GM18517 (cell line): ENCODE results near the gene AZU1.

Source experiments
- ATAC-seq: cut with Tn5 transposase; IDR thresholded peaks from one replicate; pipeline ENCODE4 v1.9.1; 2021; ENCODE audit warnings: mild to moderate bottlenecking, moderate library complexity; ENCODE audit not compliant: unreplicated experiment

Gene AZU1

GRCh38 chr19:796692-797527 is 30.7 kb upstream of the AZU1 start, which contains the start of gene PTBP1:
Gene PTBP1 (plus strand): TSS chr19:797452. CDS start chr19:797498, 46 bp downstream.
- ATAC-seq = peak; percentile 83

- peak; percentile 9 for ATAC-seq
Observed at GRCh38 chr19:797528-798414, 29.9 kb upstream of the AZU1 start.

- ATAC-seq = no peak
Observed at GRCh38 chr19:798415-799075, 29.1 kb upstream of the AZU1 start.

- ATAC-seq = no peak
Observed at GRCh38 chr19:799076-799881, 28.4 kb upstream of the AZU1 start.

GRCh38 chr19:800360-801029 is 27.1 kb upstream of the AZU1 start:
- ATAC-seq = no peak

GRCh38 chr19:801030-801860 is 26.4 kb upstream of the AZU1 start:
- no peak for ATAC-seq

DNA sequence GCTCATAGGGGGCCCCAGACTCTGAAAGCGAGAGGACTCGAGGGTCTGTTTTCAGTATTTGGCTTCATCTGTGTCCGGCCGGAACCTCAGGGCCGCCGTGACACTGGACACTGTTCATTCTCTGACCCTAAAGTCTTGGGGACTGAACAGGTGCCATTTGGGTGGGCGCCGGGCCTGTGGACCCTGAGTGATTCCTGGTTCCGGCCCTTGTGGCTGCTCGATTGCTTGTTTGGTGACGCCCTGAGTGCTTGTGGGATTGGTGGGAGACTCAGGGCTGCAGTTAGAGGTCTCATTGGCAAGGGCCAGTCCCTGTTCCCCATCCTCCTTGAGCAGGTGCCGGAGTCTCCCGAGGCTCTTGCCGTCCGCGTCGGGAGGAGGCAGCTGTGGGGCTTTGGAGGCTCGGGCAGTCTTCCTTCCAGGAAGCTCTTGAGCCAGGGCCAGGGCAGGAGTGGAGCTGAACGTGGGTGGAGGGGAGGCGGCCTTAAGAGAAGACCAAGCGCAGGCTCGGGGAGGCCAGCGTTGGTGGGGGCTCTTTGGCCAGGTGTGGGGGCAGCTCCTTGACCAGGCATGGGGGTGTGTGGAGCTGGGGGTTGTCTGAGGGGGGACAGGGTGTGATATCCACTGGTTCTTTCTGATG is 25.7 kb upstream of the AZU1 start:
- ATAC-seq = no peak

GRCh38 chr19:802498-803098 is 25.0 kb upstream of the AZU1 start:
- ATAC-seq = no peak

DNA sequence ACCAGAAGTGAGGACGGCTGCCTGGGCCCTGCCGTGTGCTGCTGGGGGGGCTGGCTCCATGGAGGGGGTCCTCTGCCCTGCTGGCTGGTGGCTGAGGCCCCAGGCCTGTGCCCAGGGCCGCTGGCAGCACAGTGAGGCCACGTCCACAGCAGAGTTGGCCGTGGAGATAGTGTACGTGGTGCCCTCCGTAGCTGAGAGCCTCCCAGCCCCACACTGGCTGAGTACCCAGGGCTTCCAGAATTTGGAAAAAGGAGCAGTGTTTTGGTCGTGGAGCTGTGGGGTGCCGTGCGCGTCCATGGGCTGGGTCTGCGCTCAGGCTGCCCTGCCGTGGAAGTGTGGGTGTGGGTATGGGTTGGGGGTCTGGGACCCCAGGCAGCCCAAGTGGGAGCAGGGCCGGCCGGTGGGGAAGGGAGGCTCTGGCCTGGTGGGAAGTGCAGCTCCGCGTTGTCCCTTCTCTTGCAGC is 24.5 kb upstream of the AZU1 start:
- ATAC-seq = no peak

DNA sequence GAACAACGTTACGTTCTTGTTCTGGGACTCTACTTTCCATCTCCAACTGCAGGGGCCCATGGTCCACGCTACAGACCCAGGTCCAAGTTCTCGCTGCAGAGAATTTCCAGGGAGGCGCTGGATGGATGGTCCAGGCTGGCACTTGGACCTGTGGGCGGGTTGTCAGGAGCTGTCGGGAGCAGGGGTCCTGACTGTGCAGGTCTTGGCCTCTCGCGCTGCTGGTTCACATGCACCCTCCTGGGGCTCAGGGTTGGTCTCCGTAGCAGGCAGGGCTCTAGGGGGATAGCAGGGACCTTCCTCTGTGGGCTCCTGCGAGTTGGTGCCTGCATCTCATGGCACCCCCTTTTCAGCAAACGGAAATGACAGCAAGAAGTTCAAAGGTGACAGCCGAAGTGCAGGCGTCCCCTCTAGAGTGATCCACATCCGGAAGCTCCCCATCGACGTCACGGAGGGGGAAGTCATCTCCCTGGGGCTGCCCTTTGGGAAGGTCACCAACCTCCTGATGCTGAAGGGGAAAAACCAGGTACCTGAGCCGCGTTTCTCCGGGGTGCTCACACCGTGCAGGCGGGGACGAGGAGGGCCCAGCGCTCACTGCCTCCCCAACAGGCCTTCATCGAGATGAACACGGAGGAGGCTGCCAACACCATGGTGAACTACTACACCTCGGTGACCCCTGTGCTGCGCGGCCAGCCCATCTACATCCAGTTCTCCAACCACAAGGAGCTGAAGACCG is 23.8 kb upstream of the AZU1 start:
- ATAC-seq = no peak

- ATAC-seq = no peak
Observed at GRCh38 chr19:804419-805165, 23.0 kb upstream of the AZU1 start.

GRCh38 chr19:805166-805551 is 22.5 kb upstream of the AZU1 start:
- ATAC-seq = no peak

- ATAC-seq = no peak
Observed at GRCh38 chr19:805600-806550, 21.8 kb upstream of the AZU1 start.

DNA sequence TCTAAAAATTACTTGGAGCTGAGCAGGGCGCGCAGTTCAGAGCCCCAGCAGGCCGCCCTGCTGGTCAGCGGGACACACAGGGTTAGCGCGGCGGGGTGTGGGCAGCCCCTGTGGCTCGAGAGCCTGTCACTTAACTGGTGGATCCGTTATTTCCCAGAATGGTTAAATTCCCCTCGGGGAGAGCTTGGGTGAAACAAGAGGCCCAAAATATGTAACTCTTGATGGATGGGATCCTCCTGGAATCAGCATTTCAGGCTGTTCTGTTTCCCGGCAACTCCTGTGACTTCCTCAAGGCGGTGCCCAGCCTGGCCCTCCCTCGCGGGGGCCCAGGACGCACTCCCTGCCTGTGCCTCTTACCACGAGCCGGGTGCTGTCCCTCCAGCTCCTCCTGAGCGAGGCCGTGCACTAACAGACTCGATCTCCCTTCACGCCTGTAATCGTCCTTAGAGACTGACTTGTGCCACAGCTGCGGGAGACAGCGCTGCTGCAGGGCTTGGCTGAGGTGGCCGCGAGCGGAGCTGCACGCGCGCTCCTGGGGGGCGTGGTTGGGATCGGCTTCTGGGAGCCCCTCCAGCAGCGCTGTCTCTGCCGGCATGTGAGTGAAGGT is 20.7 kb upstream of the AZU1 start:
- ATAC-seq = no peak
